Liver (tissue), 9 donors: ENCODE data around the gene TMEM139. TPM values are rescaled to one million over a fixed set of nuclear protein-coding genes. Genes with fewer than 3 reads are reported as not detected.

Experiments used
- DNase-seq: peaks from one replicate; pipeline ENCODE4 v3.0.0-alpha.2; 2017; ENCODE audit warnings: low spot score
- H3K27ac ChIP-seq, 2 donors: one replicate each; pipeline ENCODE4 v1.7.0; 2013; ENCODE audit warnings: inconsistent platforms in 2 of 2, low read length in 2 of 2, control low read depth in 1 of 2, low read depth in 1 of 2, mild to moderate bottlenecking in 1 of 2
- H3K27me3 ChIP-seq, 4 donors: one replicate each; pipeline versions ENCODE4 v1.6.1 to v1.7.0; 2013; ENCODE audit warnings: low read length in 3 of 4, inconsistent platforms in 1 of 4, mild to moderate bottlenecking in 1 of 4, moderate library complexity in 1 of 4; ENCODE audit not compliant: control insufficient read depth in 4 of 4, insufficient read depth in 4 of 4
- H3K36me3 ChIP-seq, 4 donors: one replicate each; pipeline versions ENCODE4 v1.6.1 to v1.7.0; 2013; ENCODE audit warnings: low read length in 3 of 4, mild to moderate bottlenecking in 3 of 4, low read depth in 1 of 4, moderate library complexity in 1 of 4; ENCODE audit not compliant: control insufficient read depth in 4 of 4, insufficient read depth in 3 of 4
- H3K4me1 ChIP-seq, 4 donors: one replicate each; pipeline versions ENCODE4 v1.6.1 to v1.7.0; 2013; ENCODE audit warnings: low read length in 3 of 4, mild to moderate bottlenecking in 3 of 4, moderate library complexity in 1 of 4; ENCODE audit not compliant: control insufficient read depth in 4 of 4, insufficient read depth in 4 of 4
- H3K4me3 ChIP-seq, 3 donors: one replicate each; pipeline versions ENCODE4 v1.6.1 to v1.7.0; 2013; ENCODE audit warnings: low read length in 3 of 3, control low read depth in 1 of 3, low read depth in 1 of 3, mild to moderate bottlenecking in 1 of 3
- H3K9ac ChIP-seq, 2 donors: one replicate each; pipeline ENCODE4 v1.7.0; 2013; ENCODE audit warnings: low read length in 2 of 2, mild to moderate bottlenecking in 2 of 2, moderate library complexity in 2 of 2, control low read depth in 1 of 2, low read depth in 1 of 2
- H3K9me3 ChIP-seq, 4 donors: one replicate each; pipeline versions ENCODE4 v1.6.1 to v1.7.0; 2013; ENCODE audit warnings: low read length in 3 of 4; ENCODE audit not compliant: control insufficient read depth in 4 of 4
- ATF3 ChIP-seq: IDR thresholded peaks from 2 replicates; pipeline ENCODE4 v1.6.1; 2016; ENCODE audit warnings: antibody characterized with exemption
- CTCF ChIP-seq: fragments of 150-350 bp; IDR thresholded peaks from 2 replicates; pipeline ENCODE4 v1.5.1; 2017; ENCODE audit warnings: improper control_type of control experiment, low read depth, low read length; ENCODE audit not compliant: missing input control
- EGR1 ChIP-seq, 2 donors: IDR thresholded peaks; 2 replicates each; pipeline ENCODE4 v1.6.1; 2016 to 2018; ENCODE audit warnings: antibody characterized with exemption in 2 of 2, low read depth in 2 of 2
- FOXA1 ChIP-seq: IDR thresholded peaks from 2 replicates; pipeline ENCODE4 v1.6.1; 2016; ENCODE audit warnings: antibody characterized with exemption
- FOXA2 ChIP-seq: IDR thresholded peaks from 2 replicates; pipeline ENCODE4 v1.6.1; 2016; ENCODE audit warnings: antibody characterized with exemption
- GABPA ChIP-seq, 2 donors: IDR thresholded peaks in 1 of 2; conservative IDR thresholded peaks in 1 of 2; 2 replicates each; pipeline ENCODE4 v1.6.1; 2016; ENCODE audit warnings: antibody characterized with exemption in 2 of 2, mild to moderate bottlenecking in 1 of 2, moderate library complexity in 1 of 2
- HNF4A ChIP-seq, 2 donors: conservative IDR thresholded peaks; 2 replicates each; pipeline ENCODE4 v1.6.1; 2016; ENCODE audit warnings: antibody characterized with exemption in 2 of 2, mild to moderate bottlenecking in 2 of 2
- HNF4G ChIP-seq: IDR thresholded peaks from 2 replicates; pipeline ENCODE4 v1.6.1; 2016; ENCODE audit warnings: antibody characterized with exemption
- JUND ChIP-seq, 2 donors: IDR thresholded peaks; 2 replicates each; pipeline ENCODE4 v1.6.1; 2016; ENCODE audit warnings: antibody characterized with exemption in 2 of 2
- MAX ChIP-seq: IDR thresholded peaks from 2 replicates; pipeline ENCODE4 v1.6.1; 2016; ENCODE audit warnings: antibody characterized with exemption
- NR2F2 ChIP-seq: IDR thresholded peaks from 2 replicates; pipeline ENCODE4 v1.6.1; 2016; ENCODE audit warnings: antibody characterized with exemption
- RAD21 ChIP-seq, 2 donors: IDR thresholded peaks; 2 replicates each; pipeline ENCODE4 v1.6.1; 2016; ENCODE audit warnings: antibody characterized with exemption in 2 of 2, mild to moderate bottlenecking in 2 of 2
- REST ChIP-seq: IDR thresholded peaks from 2 replicates; pipeline ENCODE4 v1.6.1; 2016; ENCODE audit warnings: antibody characterized with exemption, mild to moderate bottlenecking
- RXRA ChIP-seq, 2 donors: IDR thresholded peaks; 2 replicates each; pipeline ENCODE4 v1.6.1; 2017 to 2018; ENCODE audit warnings: antibody characterized with exemption in 2 of 2, mild to moderate bottlenecking in 1 of 2
- SP1 ChIP-seq: IDR thresholded peaks from 2 replicates; pipeline ENCODE4 v1.6.1; 2018; ENCODE audit warnings: antibody characterized with exemption, mild to moderate bottlenecking
- TAF1 ChIP-seq: conservative IDR thresholded peaks from 2 replicates; pipeline ENCODE4 v1.6.1; 2016; ENCODE audit warnings: antibody characterized with exemption, mild to moderate bottlenecking
- YY1 ChIP-seq: IDR thresholded peaks from 2 replicates; pipeline ENCODE4 v1.6.1; 2016; ENCODE audit warnings: antibody characterized with exemption, mild to moderate bottlenecking
- ZBTB33 ChIP-seq: IDR thresholded peaks from 2 replicates; pipeline ENCODE4 v1.6.1; 2016; ENCODE audit warnings: antibody characterized with exemption
- WGBS: extraction: QIAGEN DNeasy Blood & Tissue Kit; methylation state at CpG from one replicate; pipeline ENCODE4 v1.1.7; 2013; 5-methylcytosine and 5-hydroxymethylcytosine counted together
- polyA plus RNA-seq, 2 donors: library from polyadenylated mRNA; stranded (reverse) in 1 of 2; unstranded in 1 of 2; fragments of 200-250 nt in 1 of 2; fragments of >200 nt in 1 of 2; fragmentation: Nextera tagmentation in 1 of 2; extraction: Ambion mirVana in 1 of 2; gene quantifications; one replicate each; pipeline versions ENCODE4 v1.2.1 to v1.2.3, GENCODE V29; 2013 to 2015
- total RNA-seq, 2 donors: library from RNA; depleted of rRNA; stranded (reverse); fragments of >200 nt; gene quantifications; one replicate each; pipeline ENCODE4 v1.2.3, GENCODE V29; 2014
- donor health status: healthy.
- donor health status: healthy.
- donor health status: healthy.
- donor health status: healthy.
- donor health status: healthy.

Gene TMEM139
- total and polyA plus RNA-seq, 4 donors: 3.0 to 8.6 (median 5.5) TPM

GRCh38 chr7:143256325-143256724 is 28.4 kb upstream of the TMEM139 start:
- TF ChIP-seq NR2F2 (no peak), RAD21 (IDR thresholded peaks at IDR 0.05) (no peak), ZBTB33 (no peak), CTCF (no peak), HNF4A (conservative IDR thresholded peaks at IDR 0.05) (no peak), EGR1 (IDR thresholded peaks at IDR 0.05; ENCODE audit: low read depth in 2 of 2) (no peak), REST (no peak), ATF3 (no peak), SP1 (no peak), JUND (IDR thresholded peaks at IDR 0.05) (no peak), TAF1 (no peak), GABPA (IDR thresholded peaks at IDR 0.05 in 1 of 2, conservative IDR thresholded peaks at IDR 0.05 in 1 of 2) (no peak), FOXA2 (no peak), MAX (no peak), RXRA (IDR thresholded peaks at IDR 0.05) (no peak), FOXA1 (no peak), HNF4G (no peak)
- H3K4me3 ChIP-seq: no peak overlapping the region
- no peaks in the 10 kb centered on the region for H3K27me3 ChIP-seq
- H3K9me3 ChIP-seq: no peaks in the 10 kb centered on the region
- 94% methylated on average over 3 of the region's 3 CpGs for WGBS
- DNase-seq: no peak
- peaks cover 0 to 6% (median 5%) of the 10 kb centered on the region in 4 donors for H3K4me1 ChIP-seq
- no peak overlapping the region for H3K27ac ChIP-seq
- H3K36me3 ChIP-seq: no peaks in the 10 kb centered on the region
- H3K9ac ChIP-seq: no peak overlapping the region

GRCh38 chr7:143256932-143257331 is 27.8 kb upstream of the TMEM139 start:
- H3K4me3 ChIP-seq: no peak overlapping the region
- H3K27me3 ChIP-seq: no peaks in the 10 kb centered on the region
- no peak for DNase-seq
- no peak overlapping the region for H3K9ac ChIP-seq
- peaks cover 0 to 6% (median 5%) of the 10 kb centered on the region in 4 donors for H3K4me1 ChIP-seq
- no peaks in the 10 kb centered on the region for H3K36me3 ChIP-seq
- H3K9me3 ChIP-seq: no peaks in the 10 kb centered on the region
- no peak overlapping the region for H3K27ac ChIP-seq
- no peak for TF ChIP-seq NR2F2
- no peak for TF ChIP-seq FOXA1
- no peak for TF ChIP-seq HNF4A (conservative IDR thresholded peaks at IDR 0.05)
- no peak for TF ChIP-seq GABPA (IDR thresholded peaks at IDR 0.05 in 1 of 2, conservative IDR thresholded peaks at IDR 0.05 in 1 of 2)
- TF ChIP-seq HNF4G: no peak
- TF ChIP-seq FOXA2: no peak
- no peak for TF ChIP-seq YY1
- TF ChIP-seq RXRA (IDR thresholded peaks at IDR 0.05): no peak
- TF ChIP-seq CTCF: no peak
- TF ChIP-seq ZBTB33: no peak
- TF ChIP-seq SP1: no peak
- 92% methylated on average over 4 of the region's 4 CpGs for WGBS
